Right lobe of liver (tissue), 4 donors: ENCODE measurements around the gene P4HA1.

Experiments used
- POLR2A ChIP-seq: fragments of 450-650 bp; IDR thresholded peaks from one replicate; pipeline ENCODE4 v1.6.1; 2017; ENCODE audit warnings: antibody characterized with exemption, mild to moderate bottlenecking
- TF ChIP-seq, protein P1 (sequence below), 4 donors: fragments of 200-600 bp in 3 of 4; fragments of 450-650 bp in 1 of 4; IDR thresholded peaks; one replicate each; pipeline versions ENCODE4 v1.5.1 to v1.8.0; 2016 to 2022; ENCODE audit warnings: antibody characterized with exemption in 4 of 4, mild to moderate bottlenecking in 2 of 4
- donor health status: DM: no; HTN: no; CAD: no.
- donor health status: DM: no; HTN: no; CAD: no.
- donor health status: DM: no; HTN: yes; CAD: no.

DNA sequence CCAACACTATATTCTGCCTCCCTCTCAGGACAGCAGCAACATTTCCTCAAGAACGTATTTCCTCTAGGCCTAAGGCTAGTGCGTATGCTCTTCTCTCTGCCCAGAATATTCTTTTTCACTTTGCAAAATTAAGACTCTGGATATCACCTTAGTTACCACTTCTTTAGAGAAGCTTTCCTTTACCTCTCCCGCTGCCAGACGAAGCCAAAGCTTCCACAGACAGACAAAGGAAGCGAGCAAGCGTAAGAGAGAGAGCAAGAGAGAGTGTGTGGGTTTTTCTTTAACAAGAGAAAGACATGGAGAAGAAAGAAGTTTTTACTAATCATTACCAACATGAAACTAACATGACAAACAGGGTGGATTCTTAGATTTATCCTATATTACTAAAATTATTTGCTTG is 64.1 kb downstream of the P4HA1 start:
- TF ChIP-seq, protein P1, sequence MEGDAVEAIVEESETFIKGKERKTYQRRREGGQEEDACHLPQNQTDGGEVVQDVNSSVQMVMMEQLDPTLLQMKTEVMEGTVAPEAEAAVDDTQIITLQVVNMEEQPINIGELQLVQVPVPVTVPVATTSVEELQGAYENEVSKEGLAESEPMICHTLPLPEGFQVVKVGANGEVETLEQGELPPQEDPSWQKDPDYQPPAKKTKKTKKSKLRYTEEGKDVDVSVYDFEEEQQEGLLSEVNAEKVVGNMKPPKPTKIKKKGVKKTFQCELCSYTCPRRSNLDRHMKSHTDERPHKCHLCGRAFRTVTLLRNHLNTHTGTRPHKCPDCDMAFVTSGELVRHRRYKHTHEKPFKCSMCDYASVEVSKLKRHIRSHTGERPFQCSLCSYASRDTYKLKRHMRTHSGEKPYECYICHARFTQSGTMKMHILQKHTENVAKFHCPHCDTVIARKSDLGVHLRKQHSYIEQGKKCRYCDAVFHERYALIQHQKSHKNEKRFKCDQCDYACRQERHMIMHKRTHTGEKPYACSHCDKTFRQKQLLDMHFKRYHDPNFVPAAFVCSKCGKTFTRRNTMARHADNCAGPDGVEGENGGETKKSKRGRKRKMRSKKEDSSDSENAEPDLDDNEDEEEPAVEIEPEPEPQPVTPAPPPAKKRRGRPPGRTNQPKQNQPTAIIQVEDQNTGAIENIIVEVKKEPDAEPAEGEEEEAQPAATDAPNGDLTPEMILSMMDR (IDR thresholded peaks at IDR 0.05): no peak
- TF ChIP-seq POLR2A: no peak
